DOHH2 (cell line): ENCODE measurements around the gene L1CAM.

ENCODE experiments used
- H3F3A ChIP-seq: fragments of 200-600 bp; sonication (generic), shearing (Covaris generic); 2 replicates; pipeline ENCODE4 v1.6.0; 2016; ENCODE audit warnings: antibody characterized with exemption, mild to moderate bottlenecking; ENCODE audit not compliant: control insufficient read depth, insufficient read depth
- H3K27ac ChIP-seq: fragments of 200-600 bp; sonication (generic); 2 replicates; pipeline ENCODE4 v1.5.1; 2014; ENCODE audit warnings: low read depth, mild to moderate bottlenecking, low read length, moderate library complexity
- H3K27me3 ChIP-seq: fragments of 200-600 bp; sonication (generic); 2 replicates; pipeline ENCODE4 v1.6.1; 2014; ENCODE audit warnings: mild to moderate bottlenecking, low read length, mixed read lengths; ENCODE audit not compliant: control insufficient read depth
- H3K36me3 ChIP-seq: fragments of 200-600 bp; sonication (generic); 2 replicates; pipeline ENCODE4 v1.6.1; 2014; ENCODE audit warnings: mild to moderate bottlenecking, low read length, moderate library complexity, mixed read lengths; ENCODE audit not compliant: control insufficient read depth
- H3K4me1 ChIP-seq: fragments of 200-600 bp; sonication (generic); 2 replicates; pipeline ENCODE4 v1.6.1; 2014; ENCODE audit warnings: mild to moderate bottlenecking, low read length, mixed read lengths; ENCODE audit not compliant: control insufficient read depth
- H3K4me2 ChIP-seq: fragments of 200-600 bp; sonication (generic); 2 replicates; pipeline ENCODE4 v1.6.0; 2014; ENCODE audit warnings: mild to moderate bottlenecking, low read length, moderate library complexity
- H3K4me3 ChIP-seq: fragments of 200-600 bp; sonication (generic); 2 replicates; pipeline ENCODE4 v1.5.1; 2014; ENCODE audit warnings: mild to moderate bottlenecking, low read length, mixed read lengths
- H3K79me2 ChIP-seq: fragments of 200-600 bp; sonication (generic); 2 replicates; pipeline ENCODE4 v1.6.1; 2014; ENCODE audit warnings: mild to moderate bottlenecking, low read length, mixed read lengths; ENCODE audit not compliant: control insufficient read depth
- H3K9me2 ChIP-seq: fragments of 200-600 bp; sonication (generic); replicated peaks from 2 replicates; pipeline ENCODE4 v1.6.1; 2014; ENCODE audit warnings: mild to moderate bottlenecking, low read length, mixed read lengths; ENCODE audit not compliant: control insufficient read depth
- H3K9me3 ChIP-seq: fragments of 200-600 bp; sonication (generic); 2 replicates; pipeline ENCODE4 v1.6.1; 2014; ENCODE audit warnings: antibody characterized with exemption, low read length, mixed read lengths; ENCODE audit not compliant: control insufficient read depth, insufficient read depth
- H4K20me1 ChIP-seq: fragments of 200-600 bp; sonication (generic); 2 replicates; pipeline ENCODE4 v1.6.0; 2014; ENCODE audit warnings: low read depth, mild to moderate bottlenecking, antibody characterized with exemption, low read length, moderate library complexity; ENCODE audit not compliant: control insufficient read depth, insufficient read depth
- EZH2phosphoT487 ChIP-seq: fragments of 200-600 bp; sonication (generic); IDR thresholded peaks from 2 replicates; pipeline ENCODE4 v1.6.1; 2017; ENCODE audit warnings: borderline replicate concordance, mild to moderate bottlenecking, antibody characterized with exemption, low read length, moderate library complexity, mixed read lengths
- TF ChIP-seq, protein P1 (sequence below): fragments of 200-600 bp; sonication (generic); IDR thresholded peaks from one replicate; pipeline ENCODE4 v1.5.1; 2014; ENCODE audit warnings: antibody characterized with exemption, mild to moderate bottlenecking, low read depth, low read length; ENCODE audit not compliant: poor library complexity, severe bottlenecking

Gene L1CAM

GRCh38 chrX:153885968-153886903, at the start of gene L1CAM:
Gene L1CAM (minus strand): TSS chrX:153886173. CDS start chrX:153875836, 10,337 bp downstream.
- no peaks in the 10 kb centered on the region for H3K9me2 ChIP-seq
- H3K4me2 ChIP-seq: peak within 1 kb of the TSS; percentile 31; the same call in 1 of the 2 replicates
- no peak within 1 kb of the TSS for H3K4me3 ChIP-seq
- peaks cover 40% of the 10 kb centered on the region for H3K27me3 ChIP-seq
- H3K79me2 ChIP-seq: no peaks in the 10 kb centered on the region
- no peak within 1 kb of the TSS for H3K27ac ChIP-seq
- no peaks in the 10 kb centered on the region for H3K36me3 ChIP-seq
- H4K20me1 ChIP-seq: no peaks in the 10 kb centered on the region
- no peaks in the 10 kb centered on the region for H3F3A ChIP-seq
- no peaks in the 10 kb centered on the region for H3K9me3 ChIP-seq
- peaks cover 17% of the 10 kb centered on the region for H3K4me1 ChIP-seq
- no peak for TF ChIP-seq EZH2phosphoT487
- TF ChIP-seq, protein P1, sequence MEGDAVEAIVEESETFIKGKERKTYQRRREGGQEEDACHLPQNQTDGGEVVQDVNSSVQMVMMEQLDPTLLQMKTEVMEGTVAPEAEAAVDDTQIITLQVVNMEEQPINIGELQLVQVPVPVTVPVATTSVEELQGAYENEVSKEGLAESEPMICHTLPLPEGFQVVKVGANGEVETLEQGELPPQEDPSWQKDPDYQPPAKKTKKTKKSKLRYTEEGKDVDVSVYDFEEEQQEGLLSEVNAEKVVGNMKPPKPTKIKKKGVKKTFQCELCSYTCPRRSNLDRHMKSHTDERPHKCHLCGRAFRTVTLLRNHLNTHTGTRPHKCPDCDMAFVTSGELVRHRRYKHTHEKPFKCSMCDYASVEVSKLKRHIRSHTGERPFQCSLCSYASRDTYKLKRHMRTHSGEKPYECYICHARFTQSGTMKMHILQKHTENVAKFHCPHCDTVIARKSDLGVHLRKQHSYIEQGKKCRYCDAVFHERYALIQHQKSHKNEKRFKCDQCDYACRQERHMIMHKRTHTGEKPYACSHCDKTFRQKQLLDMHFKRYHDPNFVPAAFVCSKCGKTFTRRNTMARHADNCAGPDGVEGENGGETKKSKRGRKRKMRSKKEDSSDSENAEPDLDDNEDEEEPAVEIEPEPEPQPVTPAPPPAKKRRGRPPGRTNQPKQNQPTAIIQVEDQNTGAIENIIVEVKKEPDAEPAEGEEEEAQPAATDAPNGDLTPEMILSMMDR: no peak

GRCh38 chrX:153935326-153935851, 49.4 kb upstream of the L1CAM start:
- H3K79me2 ChIP-seq: peaks cover 29% of the 10 kb centered on the region
- no peaks in the 10 kb centered on the region for H4K20me1 ChIP-seq
- H3K27ac ChIP-seq: no peak overlapping the region
- H3K4me3 ChIP-seq: peak overlapping the region; percentile 79
- no peaks in the 10 kb centered on the region for H3F3A ChIP-seq
- H3K4me1 ChIP-seq: peaks cover 11% of the 10 kb centered on the region
- no peaks in the 10 kb centered on the region for H3K27me3 ChIP-seq
- peaks cover 31% of the 10 kb centered on the region for H3K36me3 ChIP-seq
- H3K9me2 ChIP-seq: no peaks in the 10 kb centered on the region
- peak overlapping the region; percentile 84 for H3K4me2 ChIP-seq
- H3K9me3 ChIP-seq: no peaks in the 10 kb centered on the region
- TF ChIP-seq, protein P1: no peak
- TF ChIP-seq EZH2phosphoT487: no peak

DNA sequence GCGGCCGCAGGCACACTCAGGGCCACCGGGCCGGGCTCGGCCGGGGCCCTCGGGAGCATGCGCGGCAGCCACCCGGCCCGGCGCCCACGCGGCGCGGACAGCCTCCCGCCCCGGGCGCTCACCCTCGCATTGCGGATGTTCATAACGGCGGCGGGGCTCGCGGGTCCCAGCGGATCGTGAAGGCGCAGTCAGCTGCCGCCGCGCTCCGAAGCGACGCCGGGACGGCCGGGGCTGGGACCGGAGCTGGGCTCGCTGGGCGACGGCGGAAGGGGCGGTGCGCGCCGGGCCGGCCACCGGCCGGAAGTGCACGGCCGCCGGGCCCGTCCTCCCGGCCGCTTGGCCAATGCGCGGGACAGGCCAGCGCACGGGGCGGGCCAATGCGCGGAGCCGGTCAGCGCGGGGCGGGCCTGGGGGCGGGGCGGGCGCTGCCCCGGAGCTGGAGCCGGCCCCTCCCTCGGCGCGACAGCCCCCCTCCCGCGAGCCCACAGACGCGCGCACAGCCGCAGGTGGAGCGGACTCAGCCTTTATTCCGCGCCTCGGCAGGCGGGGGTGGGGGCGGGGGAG, 48.9 kb upstream of the L1CAM start, which contains the start of gene NAA10:
Gene NAA10, minus strand, starts transcription at position 276 of the 564 bp plus-strand sequence. Its CDS starts 133 bp downstream, at position 143.
- no peak for TF ChIP-seq EZH2phosphoT487
- TF ChIP-seq, protein P1: no peak
- Histone ChIP-seq H3K4me3 (peak within 1 kb of the TSS; percentile 83), H3K9me3 (no peaks in the 10 kb centered on the region), H3F3A (no peaks in the 10 kb centered on the region), H3K36me3 (peaks cover 31% of the 10 kb centered on the region), H3K27ac (peak within 1 kb of the TSS; percentile 47), H3K27me3 (no peaks in the 10 kb centered on the region), H4K20me1 (no peaks in the 10 kb centered on the region), H3K4me1 (peaks cover 11% of the 10 kb centered on the region), H3K4me2 (peak within 1 kb of the TSS; percentile 84), H3K79me2 (peaks cover 29% of the 10 kb centered on the region), H3K9me2 (no peaks in the 10 kb centered on the region)
